Stimulated activated CD4-positive, alpha-beta T cell treated with anti-CD3 and anti-CD28 coated beads, Interleukin-1b, Interleukin-23, amount 100 ng/mL, for 4 hours (primary cell): ENCODE results near the gene SRCAP.
"Not testable (repeated sequence)": the region's sequence is repeated elsewhere in the genome, so short reads cannot be mapped to it uniquely, and the experiment has no call there.

ENCODE experiments used
- DNase-seq, 2 donors: peaks; one replicate each; pipeline ENCODE4 v3.0.0-alpha.2; 2020; ENCODE audit warnings: low read depth in 2 of 2

Gene SRCAP

GRCh38 chr16:30698139-30698815, 694 bp upstream of the SRCAP start:
- DNase-seq, result peak; percentile 97 to 99

DNA sequence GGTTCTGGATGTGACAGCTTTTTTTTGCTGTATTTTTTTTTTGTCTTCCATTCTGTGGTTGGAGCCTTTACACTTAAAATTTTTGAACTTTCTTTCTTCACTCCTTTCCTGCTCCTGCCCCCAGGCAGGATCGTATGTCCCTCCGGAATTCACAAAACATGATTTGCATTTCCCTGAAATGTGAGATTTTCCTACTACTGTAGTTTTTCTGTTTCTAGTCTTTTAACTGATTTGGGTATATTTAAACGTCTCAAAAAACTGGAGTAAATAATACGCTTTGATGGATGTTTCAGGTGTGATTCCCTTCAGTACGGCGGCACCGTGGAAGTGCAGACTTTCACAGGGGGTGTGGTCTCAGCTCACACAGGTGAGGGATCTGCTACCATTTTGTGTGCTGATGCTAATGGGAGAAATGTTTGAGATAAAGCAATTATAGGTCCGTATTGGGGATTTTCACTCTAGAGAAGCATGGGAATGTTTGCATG, 686 bp downstream of the SRCAP start:
- DNase-seq, result no peak

- DNase-seq, result no peak
Observed at GRCh38 chr16:30700491-30700890, 1.5 kb downstream of the SRCAP start.

DNA sequence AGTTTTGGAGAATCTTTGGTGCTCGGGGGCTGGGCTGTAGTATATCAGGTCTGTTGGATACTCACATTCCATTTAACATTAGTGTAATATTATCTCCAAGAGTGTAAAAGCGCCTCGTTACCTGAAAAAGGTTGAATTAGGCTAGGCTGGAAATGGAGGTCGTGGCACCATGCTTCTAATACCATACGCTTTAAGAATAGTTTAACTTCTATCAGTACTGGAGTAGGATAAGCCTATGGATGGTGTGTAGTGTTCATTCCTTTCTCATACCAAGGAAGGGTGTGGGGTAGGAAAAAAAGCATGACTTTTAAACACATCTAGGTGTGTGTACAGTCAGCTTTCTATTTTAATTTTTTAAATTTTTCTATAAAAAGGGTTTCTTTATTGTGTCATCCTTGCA, 2.0 kb downstream of the SRCAP start:
- no peak for DNase-seq

DNA sequence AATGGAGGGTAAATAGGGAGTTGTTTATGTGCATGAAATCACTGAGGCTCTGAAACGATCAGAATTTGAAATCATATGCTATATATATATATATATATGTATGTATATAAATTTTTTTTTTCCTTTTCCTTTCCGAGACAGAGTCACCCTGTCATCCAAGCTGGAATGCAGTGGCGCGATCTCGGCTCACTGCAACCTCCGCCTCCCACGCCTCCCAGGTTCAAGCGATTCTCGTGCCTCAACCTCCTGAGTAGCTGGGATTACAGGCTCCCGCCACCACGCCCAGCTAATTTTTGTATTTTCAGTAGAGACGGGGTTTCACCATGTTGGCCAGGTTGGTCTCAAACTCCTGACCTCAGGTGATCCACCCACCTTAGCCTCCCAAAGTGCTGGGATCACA, 4.1 kb downstream of the SRCAP start:
- DNase-seq, result not testable (repeated sequence)

DNA sequence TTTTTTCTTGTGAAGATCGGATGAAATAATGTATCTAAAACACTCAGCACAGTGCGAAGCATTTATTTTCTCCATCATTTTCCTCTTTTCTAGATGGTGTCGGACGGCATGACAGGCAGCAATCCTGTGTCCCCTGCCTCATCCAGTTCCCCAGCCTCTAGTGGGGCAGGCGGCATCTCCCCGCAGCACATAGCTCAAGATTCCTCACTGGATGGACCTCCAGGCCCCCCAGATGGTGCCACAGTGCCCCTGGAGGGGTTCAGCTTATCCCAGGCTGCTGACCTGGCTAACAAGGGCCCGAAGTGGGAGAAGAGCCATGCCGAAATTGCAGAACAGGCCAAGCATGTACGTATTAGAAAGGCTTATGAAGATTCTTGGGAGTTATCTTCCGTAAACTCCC, 5.0 kb downstream of the SRCAP start:
- no peak for DNase-seq

DNA sequence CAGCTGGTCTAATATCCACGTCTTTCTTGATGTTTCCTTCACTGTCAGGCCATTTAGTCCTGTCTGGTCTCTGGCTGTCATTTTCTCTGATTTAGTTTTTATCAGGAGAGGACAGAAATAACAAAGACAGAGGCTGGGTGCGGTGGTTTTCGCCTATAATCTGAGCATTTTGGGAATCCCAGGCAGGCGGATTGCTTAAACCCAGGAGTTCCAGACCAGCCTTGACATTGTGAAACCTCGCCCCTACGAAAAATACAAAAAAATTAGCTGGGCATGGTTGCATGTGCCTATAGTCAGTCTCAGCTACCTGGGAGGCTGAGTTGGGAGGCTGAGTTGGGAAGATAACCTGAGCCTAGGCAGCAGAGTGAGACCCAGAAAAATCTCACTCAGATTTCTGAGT, 7.1 kb downstream of the SRCAP start:
- DNase-seq, result no peak

DNA sequence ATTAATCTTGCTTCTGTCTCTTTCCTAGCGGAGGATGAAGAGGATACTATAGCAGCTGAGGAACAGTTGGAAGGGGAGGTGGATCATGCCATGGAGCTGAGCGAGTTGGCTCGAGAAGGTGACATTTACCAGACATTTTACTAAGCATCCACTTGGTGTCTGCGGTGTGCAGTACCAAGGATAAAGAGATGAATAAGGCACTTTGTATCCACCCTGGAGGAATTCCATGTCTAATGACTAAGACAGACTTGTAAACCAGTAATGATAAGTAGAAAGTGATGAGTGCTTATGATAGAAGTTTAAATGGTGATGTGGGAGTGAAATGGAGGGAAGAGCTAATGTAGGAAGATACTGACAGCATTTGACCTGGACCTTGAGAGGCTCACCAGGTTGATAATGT, 12.0 kb downstream of the SRCAP start:
- DNase-seq, result no peak

DNA sequence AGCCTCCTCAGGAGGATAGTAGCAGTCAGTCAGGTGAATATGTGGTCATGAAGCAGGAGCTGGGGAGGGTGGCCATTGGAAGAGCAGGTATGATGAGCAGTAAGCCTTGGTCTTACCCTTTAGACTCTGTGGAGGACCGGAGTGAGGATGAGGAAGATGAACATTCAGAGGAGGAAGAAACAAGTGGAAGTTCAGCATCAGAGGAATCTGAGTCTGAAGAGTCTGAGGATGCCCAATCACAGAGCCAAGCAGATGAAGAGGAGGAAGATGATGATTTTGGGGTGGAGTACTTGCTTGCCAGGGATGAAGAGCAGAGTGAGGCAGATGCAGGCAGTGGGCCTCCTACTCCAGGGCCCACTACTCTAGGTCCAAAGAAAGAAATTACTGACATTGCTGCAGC, 12.7 kb downstream of the SRCAP start:
- DNase-seq, result no peak

- peak in 1 of 2 donors; percentile 30 for DNase-seq
Observed at GRCh38 chr16:30715750-30716445, 16.9 kb downstream of the SRCAP start.

GRCh38 chr16:30720086-30720485, 21.1 kb downstream of the SRCAP start:
- no peak for DNase-seq

DNA sequence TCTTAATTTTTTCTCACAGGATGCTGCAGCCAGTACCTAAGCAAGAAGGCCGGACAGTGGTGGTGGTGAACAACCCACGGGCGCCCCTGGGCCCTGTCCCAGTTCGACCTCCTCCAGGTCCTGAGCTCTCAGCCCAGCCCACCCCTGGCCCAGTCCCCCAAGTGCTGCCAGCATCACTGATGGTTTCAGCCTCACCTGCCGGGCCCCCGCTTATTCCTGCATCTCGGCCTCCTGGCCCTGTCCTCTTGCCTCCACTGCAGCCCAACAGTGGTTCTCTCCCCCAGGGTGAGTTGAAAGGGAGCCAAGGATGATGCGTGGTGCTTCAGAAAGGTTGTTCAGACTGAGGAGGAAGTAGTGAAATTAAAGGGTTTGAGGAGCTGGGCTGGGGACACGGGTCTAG, 21.7 kb downstream of the SRCAP start:
- DNase-seq, result no peak

GRCh38 chr16:30721167-30721566, 22.2 kb downstream of the SRCAP start:
- DNase-seq, result no peak

GRCh38 chr16:30721606-30722005, 22.6 kb downstream of the SRCAP start:
- no peak for DNase-seq

DNA sequence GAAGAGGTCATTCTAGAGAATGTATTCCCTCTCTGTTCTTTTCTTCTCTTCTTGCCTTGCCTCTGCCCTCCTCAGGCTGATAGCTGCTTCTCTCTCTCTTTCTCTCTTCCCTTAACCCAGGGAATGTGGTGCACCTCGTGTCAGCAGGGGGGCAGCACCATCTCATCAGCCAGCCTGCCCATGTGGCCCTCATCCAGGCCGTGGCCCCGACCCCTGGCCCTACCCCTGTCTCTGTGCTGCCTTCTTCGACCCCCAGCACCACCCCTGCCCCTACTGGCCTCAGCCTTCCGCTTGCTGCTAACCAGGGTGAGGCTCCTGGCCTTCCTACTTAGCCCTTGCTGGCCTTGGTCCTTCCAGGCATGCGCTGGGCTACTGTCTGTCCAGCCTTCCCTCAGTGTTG, 23.5 kb downstream of the SRCAP start:
- no peak for DNase-seq

GRCh38 chr16:30722916-30723315, 23.9 kb downstream of the SRCAP start:
- no peak for DNase-seq

DNA sequence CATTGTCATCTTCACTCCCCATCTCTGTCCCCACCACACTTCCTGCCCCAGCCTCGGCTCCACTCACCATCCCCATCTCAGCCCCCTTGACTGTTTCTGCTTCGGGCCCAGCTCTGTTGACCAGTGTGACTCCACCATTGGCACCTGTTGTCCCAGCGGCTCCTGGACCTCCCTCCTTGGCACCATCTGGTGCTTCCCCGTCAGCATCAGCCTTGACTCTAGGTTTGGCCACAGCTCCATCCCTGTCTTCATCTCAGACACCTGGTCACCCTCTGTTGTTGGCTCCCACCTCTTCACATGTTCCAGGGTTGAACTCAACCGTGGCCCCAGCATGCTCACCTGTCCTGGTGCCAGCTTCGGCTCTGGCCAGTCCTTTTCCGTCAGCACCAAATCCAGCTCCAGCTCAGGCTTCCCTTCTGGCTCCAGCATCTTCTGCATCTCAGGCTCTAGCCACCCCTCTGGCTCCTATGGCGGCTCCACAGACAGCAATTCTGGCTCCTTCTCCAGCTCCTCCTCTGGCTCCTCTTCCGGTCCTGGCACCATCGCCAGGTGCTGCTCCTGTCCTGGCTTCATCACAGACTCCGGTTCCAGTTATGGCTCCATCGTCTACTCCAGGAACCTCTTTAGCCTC, 24.9 kb downstream of the SRCAP start:
- DNase-seq, result no peak

- DNase-seq, result no peak
Observed at GRCh38 chr16:30724641-30725417, 25.9 kb downstream of the SRCAP start.

GRCh38 chr16:30725418-30725792, 26.4 kb downstream of the SRCAP start:
- no peak for DNase-seq

DNA sequence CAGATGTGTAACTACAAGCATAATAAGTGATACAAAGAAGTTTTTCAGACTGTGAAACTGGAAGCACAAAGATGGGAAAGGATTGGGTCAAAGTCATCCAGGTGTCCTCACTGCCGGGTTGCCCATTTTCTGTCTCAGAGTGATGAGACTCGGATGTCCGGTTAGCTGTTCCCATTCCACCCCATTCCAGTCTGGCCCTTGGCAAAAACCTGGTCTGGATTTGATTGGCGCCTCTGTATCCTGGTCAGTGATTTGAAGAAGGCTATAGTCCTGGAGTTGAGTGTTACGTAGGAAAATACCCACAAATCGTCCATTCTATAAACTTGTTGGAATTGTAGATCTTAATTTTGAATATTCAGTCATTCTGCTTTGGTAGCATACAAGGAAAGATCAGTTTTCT, 29.4 kb downstream of the SRCAP start:
- DNase-seq, result no peak

GRCh38 chr16:30728899-30729672, 30.1 kb downstream of the SRCAP start:
- no peak for DNase-seq

DNA sequence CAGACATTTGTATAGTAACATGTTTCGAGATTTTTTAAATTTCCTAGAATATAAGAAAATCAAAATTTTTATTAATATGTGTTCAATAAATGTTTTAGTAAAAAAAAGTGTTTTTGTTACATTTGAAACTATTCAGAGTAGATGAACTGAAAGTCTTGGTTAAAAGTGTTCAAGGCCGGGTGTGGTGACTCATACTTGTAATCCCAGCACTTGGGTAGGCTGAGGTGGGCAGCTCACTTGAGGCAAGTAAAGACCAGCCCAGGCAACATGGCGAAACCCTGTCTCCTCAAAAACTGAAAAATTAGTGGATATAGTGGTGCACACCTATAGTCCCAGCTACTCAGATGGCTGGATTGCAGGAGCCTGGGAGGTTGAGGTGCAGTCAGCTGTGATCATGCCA, 32.4 kb downstream of the SRCAP start:
- no peak for DNase-seq
